ENCODE results near the gene MAFB.

DNA sequence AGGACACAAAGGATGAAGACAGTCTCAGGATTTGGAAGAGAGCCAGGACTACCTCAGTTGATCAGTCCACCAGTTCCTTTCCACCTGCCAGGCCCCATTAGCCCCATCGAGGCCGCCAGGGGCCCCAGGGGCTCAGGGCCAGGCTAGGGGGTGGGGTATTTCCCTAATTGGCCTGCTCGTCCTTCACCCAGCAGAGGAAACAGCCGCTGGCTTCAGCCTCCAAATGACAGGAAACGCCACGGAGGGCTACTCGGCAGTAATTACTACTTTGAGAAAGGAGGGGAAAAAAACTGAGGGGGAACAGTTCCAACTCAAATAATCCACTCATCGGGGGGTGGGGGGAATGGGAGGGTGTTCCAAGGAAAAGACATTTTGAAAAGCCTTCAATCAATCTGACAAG is 42.7 kb downstream of the MAFB start:
- TF ChIP-seq, protein P1, sequence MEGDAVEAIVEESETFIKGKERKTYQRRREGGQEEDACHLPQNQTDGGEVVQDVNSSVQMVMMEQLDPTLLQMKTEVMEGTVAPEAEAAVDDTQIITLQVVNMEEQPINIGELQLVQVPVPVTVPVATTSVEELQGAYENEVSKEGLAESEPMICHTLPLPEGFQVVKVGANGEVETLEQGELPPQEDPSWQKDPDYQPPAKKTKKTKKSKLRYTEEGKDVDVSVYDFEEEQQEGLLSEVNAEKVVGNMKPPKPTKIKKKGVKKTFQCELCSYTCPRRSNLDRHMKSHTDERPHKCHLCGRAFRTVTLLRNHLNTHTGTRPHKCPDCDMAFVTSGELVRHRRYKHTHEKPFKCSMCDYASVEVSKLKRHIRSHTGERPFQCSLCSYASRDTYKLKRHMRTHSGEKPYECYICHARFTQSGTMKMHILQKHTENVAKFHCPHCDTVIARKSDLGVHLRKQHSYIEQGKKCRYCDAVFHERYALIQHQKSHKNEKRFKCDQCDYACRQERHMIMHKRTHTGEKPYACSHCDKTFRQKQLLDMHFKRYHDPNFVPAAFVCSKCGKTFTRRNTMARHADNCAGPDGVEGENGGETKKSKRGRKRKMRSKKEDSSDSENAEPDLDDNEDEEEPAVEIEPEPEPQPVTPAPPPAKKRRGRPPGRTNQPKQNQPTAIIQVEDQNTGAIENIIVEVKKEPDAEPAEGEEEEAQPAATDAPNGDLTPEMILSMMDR (IDR thresholded peaks at IDR 0.05; ENCODE audit: low read depth, low read length, missing input control) = no peak
- TF ChIP-seq TAF1 (conservative IDR thresholded peaks at IDR 0.05) (no peak), EGR1 (IDR thresholded peaks at IDR 0.05; ENCODE audit: low read depth in 2 of 2) (no peak), JUND (IDR thresholded peaks at IDR 0.05) (no peak), GABPA (IDR thresholded peaks at IDR 0.05 in 1 of 2, conservative IDR thresholded peaks at IDR 0.05 in 1 of 2) (no peak), HNF4A (conservative IDR thresholded peaks at IDR 0.05) (no peak), RAD21 (IDR thresholded peaks at IDR 0.05) (no peak)
- TF ChIP-seq, protein P2, sequence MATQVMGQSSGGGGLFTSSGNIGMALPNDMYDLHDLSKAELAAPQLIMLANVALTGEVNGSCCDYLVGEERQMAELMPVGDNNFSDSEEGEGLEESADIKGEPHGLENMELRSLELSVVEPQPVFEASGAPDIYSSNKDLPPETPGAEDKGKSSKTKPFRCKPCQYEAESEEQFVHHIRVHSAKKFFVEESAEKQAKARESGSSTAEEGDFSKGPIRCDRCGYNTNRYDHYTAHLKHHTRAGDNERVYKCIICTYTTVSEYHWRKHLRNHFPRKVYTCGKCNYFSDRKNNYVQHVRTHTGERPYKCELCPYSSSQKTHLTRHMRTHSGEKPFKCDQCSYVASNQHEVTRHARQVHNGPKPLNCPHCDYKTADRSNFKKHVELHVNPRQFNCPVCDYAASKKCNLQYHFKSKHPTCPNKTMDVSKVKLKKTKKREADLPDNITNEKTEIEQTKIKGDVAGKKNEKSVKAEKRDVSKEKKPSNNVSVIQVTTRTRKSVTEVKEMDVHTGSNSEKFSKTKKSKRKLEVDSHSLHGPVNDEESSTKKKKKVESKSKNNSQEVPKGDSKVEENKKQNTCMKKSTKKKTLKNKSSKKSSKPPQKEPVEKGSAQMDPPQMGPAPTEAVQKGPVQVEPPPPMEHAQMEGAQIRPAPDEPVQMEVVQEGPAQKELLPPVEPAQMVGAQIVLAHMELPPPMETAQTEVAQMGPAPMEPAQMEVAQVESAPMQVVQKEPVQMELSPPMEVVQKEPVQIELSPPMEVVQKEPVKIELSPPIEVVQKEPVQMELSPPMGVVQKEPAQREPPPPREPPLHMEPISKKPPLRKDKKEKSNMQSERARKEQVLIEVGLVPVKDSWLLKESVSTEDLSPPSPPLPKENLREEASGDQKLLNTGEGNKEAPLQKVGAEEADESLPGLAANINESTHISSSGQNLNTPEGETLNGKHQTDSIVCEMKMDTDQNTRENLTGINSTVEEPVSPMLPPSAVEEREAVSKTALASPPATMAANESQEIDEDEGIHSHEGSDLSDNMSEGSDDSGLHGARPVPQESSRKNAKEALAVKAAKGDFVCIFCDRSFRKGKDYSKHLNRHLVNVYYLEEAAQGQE (IDR thresholded peaks at IDR 0.05) = no peak
- TF ChIP-seq, protein P3, sequence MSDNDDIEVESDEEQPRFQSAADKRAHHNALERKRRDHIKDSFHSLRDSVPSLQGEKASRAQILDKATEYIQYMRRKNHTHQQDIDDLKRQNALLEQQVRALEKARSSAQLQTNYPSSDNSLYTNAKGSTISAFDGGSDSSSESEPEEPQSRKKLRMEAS (IDR thresholded peaks at IDR 0.05) = no peak

Data from liver (tissue), 3 donors.